Hepatocyte (in vitro differentiated cells): Measurements from ENCODE around the gene KRT36. TPM values are rescaled to one million over a fixed set of nuclear protein-coding genes. Genes with fewer than 3 reads are reported as not detected.

Experiments
- DNase-seq: peaks from one replicate; pipeline ENCODE4 v3.0.0-alpha.2; 2016; ENCODE audit warnings: low spot score
- H2AFZ ChIP-seq: fragments of 200-600 bp; sonication (generic); 2 replicates; pipeline ENCODE4 v1.6.0; 2016; ENCODE audit warnings: antibody characterized with exemption, mild to moderate bottlenecking
- H3K27ac ChIP-seq: fragments of 200-600 bp; sonication (generic); 2 replicates; pipeline ENCODE4 v1.5.1; 2016; ENCODE audit warnings: mild to moderate bottlenecking
- H3K27me3 ChIP-seq: fragments of 200-600 bp; sonication (generic); 2 replicates; pipeline ENCODE4 v1.6.1; 2016
- H3K36me3 ChIP-seq: fragments of 200-600 bp; sonication (generic); replicated peaks from 2 replicates; pipeline ENCODE4 v1.5.1; 2016; ENCODE audit warnings: low read depth; ENCODE audit not compliant: insufficient read depth
- H3K4me1 ChIP-seq: fragments of 200-600 bp; sonication (generic); 2 replicates; pipeline ENCODE4 v1.5.1; 2016; ENCODE audit warnings: mild to moderate bottlenecking, moderate library complexity; ENCODE audit not compliant: insufficient read depth
- H3K4me2 ChIP-seq: fragments of 200-600 bp; sonication (generic); 2 replicates; pipeline ENCODE4 v1.6.0; 2016
- H3K4me3 ChIP-seq: fragments of 200-600 bp; sonication (generic); 2 replicates; pipeline ENCODE4 v1.5.1; 2016; ENCODE audit warnings: mild to moderate bottlenecking
- H3K79me2 ChIP-seq: fragments of 200-600 bp; sonication (generic); 2 replicates; pipeline ENCODE4 v1.6.0; 2017; ENCODE audit warnings: mild to moderate bottlenecking
- H3K9me2 ChIP-seq: fragments of 200-600 bp; sonication (generic); replicated peaks from 2 replicates; pipeline ENCODE4 v1.6.0; 2017; ENCODE audit warnings: mild to moderate bottlenecking; ENCODE audit not compliant: insufficient read depth
- H3K9me3 ChIP-seq: fragments of 200-600 bp; sonication (generic); 2 replicates; pipeline ENCODE4 v1.5.1; 2016; ENCODE audit warnings: low read depth, mild to moderate bottlenecking
- H4K20me1 ChIP-seq: fragments of 200-600 bp; sonication (generic); 2 replicates; pipeline ENCODE4 v1.6.0; 2016; ENCODE audit warnings: mild to moderate bottlenecking; ENCODE audit not compliant: insufficient read depth, poor library complexity, severe bottlenecking
- CTCF ChIP-seq: fragments of 200-600 bp; sonication (generic); IDR thresholded peaks from 2 replicates; pipeline ENCODE4 v1.5.1; 2016; ENCODE audit warnings: antibody characterized with exemption, mild to moderate bottlenecking; ENCODE audit not compliant: poor library complexity
- EZH2 ChIP-seq: fragments of 200-600 bp; sonication (generic); IDR thresholded peaks from 2 replicates; pipeline ENCODE4 v1.6.1; 2016; ENCODE audit warnings: antibody characterized with exemption, mild to moderate bottlenecking, borderline replicate concordance
- EZH2phosphoT487 ChIP-seq: fragments of 200-600 bp; sonication (generic); IDR thresholded peaks from one replicate; pipeline ENCODE4 v1.6.1; 2018; ENCODE audit warnings: antibody characterized with exemption, mild to moderate bottlenecking, low read depth, moderate library complexity; ENCODE audit not compliant: unreplicated experiment, severe bottlenecking
- WGBS: methylation state at CpG from one replicate; pipeline ENCODE4 v1.1.6; 2016; ENCODE audit warnings: low lambda C conversion rate; ENCODE audit errors: missing lambda C conversion rate; 5-methylcytosine and 5-hydroxymethylcytosine counted together
- polyA plus RNA-seq: library from polyadenylated mRNA; unstranded; fragments of >200 nt; fragmentation: Nextera tagmentation; extraction: Ambion mirVana; gene quantifications from 2 replicates; pipeline ENCODE4 v1.2.1, GENCODE V29; 2016
- total RNA-seq: library from RNA; depleted of rRNA; stranded (reverse); fragments of >200 nt; gene quantifications from 2 replicates; pipeline ENCODE4 v1.2.3, GENCODE V29; 2014

Gene KRT36
- total and polyA plus RNA-seq, 2 experiments from 2014 or later, result not detected

GRCh38 chr17:41534899-41535546 lies 45.3 kb upstream of the KRT36 start:
- Histone ChIP-seq H3K27me3 (no peaks in the 10 kb centered on the region), H2AFZ (no peak overlapping the region), H4K20me1 (no peaks in the 10 kb centered on the region), H3K9me2 (no peaks in the 10 kb centered on the region), H3K4me2 (no peak overlapping the region), H3K9me3 (no peaks in the 10 kb centered on the region), H3K36me3 (no peaks in the 10 kb centered on the region), H3K79me2 (no peaks in the 10 kb centered on the region), H3K27ac (no peak overlapping the region), H3K4me1 (peaks cover 46% of the 10 kb centered on the region), H3K4me3 (no peak overlapping the region)
- DNase-seq, result no peak
- TF ChIP-seq CTCF (no peak), EZH2 (no peak), EZH2phosphoT487 (no peak)
- WGBS, result 80% methylated on average over 7 of the region's 7 CpGs

- no peak overlapping the region for H3K4me3 ChIP-seq
- no peak for DNase-seq
- WGBS, result 88% methylated on average over 7 of the region's 7 CpGs
- peaks cover 44% of the 10 kb centered on the region for H3K4me1 ChIP-seq
- no peaks in the 10 kb centered on the region for H3K9me2 ChIP-seq
- no peaks in the 10 kb centered on the region for H3K79me2 ChIP-seq
- H2AFZ ChIP-seq, result no peak overlapping the region
- TF ChIP-seq EZH2 (no peak), EZH2phosphoT487 (no peak), CTCF (no peak)
- no peaks in the 10 kb centered on the region for H3K9me3 ChIP-seq
- no peaks in the 10 kb centered on the region for H3K27me3 ChIP-seq
- H3K36me3 ChIP-seq, result no peaks in the 10 kb centered on the region
- no peak overlapping the region for H3K4me2 ChIP-seq
- no peak overlapping the region for H3K27ac ChIP-seq
- no peaks in the 10 kb centered on the region for H4K20me1 ChIP-seq
Observed at GRCh38 chr17:41533613-41534012, 43.9 kb upstream of the KRT36 start.

- H3K4me1 ChIP-seq, result peaks cover 39% of the 10 kb centered on the region
- H3K36me3 ChIP-seq, result no peaks in the 10 kb centered on the region
- DNase-seq, result no peak
- no peaks in the 10 kb centered on the region for H3K27me3 ChIP-seq
- no peaks in the 10 kb centered on the region for H3K9me2 ChIP-seq
- H3K4me3 ChIP-seq, result no peak overlapping the region
- no peak overlapping the region for H2AFZ ChIP-seq
- TF ChIP-seq EZH2phosphoT487, result no peak
- no peak for TF ChIP-seq EZH2
- no peak for TF ChIP-seq CTCF
- no peaks in the 10 kb centered on the region for H3K79me2 ChIP-seq
- 86% methylated on average over 9 of the region's 9 CpGs for WGBS
- no peaks in the 10 kb centered on the region for H4K20me1 ChIP-seq
- H3K9me3 ChIP-seq, result no peaks in the 10 kb centered on the region
- no peak overlapping the region for H3K27ac ChIP-seq
- no peak overlapping the region for H3K4me2 ChIP-seq
Observed at GRCh38 chr17:41532947-41533570, 43.3 kb upstream of the KRT36 start.
